Activated naive CD8-positive, alpha-beta T cell treated with anti-CD3 and anti-CD28 coated beads, Interleukin-2, amount 50 U/mL, for 24 hours (primary cell): Measurements from ENCODE around the gene GAP43.

Experiments
- ATAC-seq: fragments of 150-1000 bp; cut with Tn5 transposase; one replicate; pipeline ENCODE4 v1.10.0; 2021
- DNase-seq: peaks from one replicate; pipeline ENCODE4 v3.0.0; 2021
- H3K27ac Mint-ChIP-seq: one replicate; pipeline ENCODE4 v1.8.0; 2021; ENCODE audit warnings: mild to moderate bottlenecking, mixed read lengths
- H3K27me3 Mint-ChIP-seq: one replicate; pipeline ENCODE4 v1.8.0; 2021; ENCODE audit warnings: mixed read lengths
- H3K36me3 Mint-ChIP-seq: one replicate; pipeline ENCODE4 v1.8.0; 2021; ENCODE audit warnings: low read depth, mixed read lengths
- H3K4me1 Mint-ChIP-seq: one replicate; pipeline ENCODE4 v1.8.0; 2021; ENCODE audit warnings: mixed read lengths
- H3K4me3 Mint-ChIP-seq: one replicate; pipeline ENCODE4 v1.8.0; 2021; ENCODE audit warnings: mild to moderate bottlenecking, moderate library complexity, mixed read lengths
- H3K9me3 Mint-ChIP-seq: one replicate; pipeline ENCODE4 v1.8.0; 2021; ENCODE audit warnings: mixed read lengths

The GAP43 gene, protein sequence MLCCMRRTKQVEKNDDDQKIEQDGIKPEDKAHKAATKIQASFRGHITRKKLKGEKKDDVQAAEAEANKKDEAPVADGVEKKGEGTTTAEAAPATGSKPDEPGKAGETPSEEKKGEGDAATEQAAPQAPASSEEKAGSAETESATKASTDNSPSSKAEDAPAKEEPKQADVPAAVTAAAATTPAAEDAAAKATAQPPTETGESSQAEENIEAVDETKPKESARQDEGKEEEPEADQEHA

DNA sequence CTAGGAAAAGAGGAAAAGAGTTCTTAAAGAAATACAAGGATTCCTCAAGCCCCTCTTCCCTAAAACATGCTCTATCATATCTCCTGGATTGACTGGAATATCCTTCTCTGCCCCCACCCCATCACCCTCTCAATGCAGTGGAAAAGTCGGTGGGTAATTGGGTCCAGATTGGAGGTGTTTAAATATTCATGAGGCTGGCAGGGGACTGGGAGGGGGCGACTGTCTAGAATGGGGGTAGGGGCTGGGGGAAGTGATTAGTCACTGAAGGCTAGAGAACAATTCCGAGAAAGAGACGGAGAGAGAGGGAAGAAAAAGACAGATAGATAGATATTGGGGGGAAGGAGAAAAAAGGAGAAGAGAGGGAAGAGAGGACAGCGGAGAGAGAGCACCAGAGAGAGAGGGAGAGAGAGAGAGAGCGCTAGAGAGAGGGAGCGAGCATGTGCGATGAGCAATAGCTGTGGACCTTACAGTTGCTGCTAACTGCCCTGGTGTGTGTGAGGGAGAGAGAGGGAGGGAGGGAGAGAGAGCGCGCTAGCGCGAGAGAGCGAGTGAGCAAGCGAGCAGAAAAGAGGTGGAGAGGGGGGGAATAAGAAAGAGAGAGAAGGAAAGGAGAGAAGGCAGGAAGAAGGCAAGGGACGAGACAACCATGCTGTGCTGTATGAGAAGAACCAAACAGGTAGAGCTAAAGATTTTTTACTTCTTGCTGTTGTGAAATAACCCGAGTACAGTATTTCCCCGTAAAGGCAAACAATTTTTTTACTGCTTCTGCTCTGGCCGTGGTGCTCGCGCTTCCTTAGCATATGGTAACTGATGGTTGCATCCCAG is at the start of gene GAP43:
Gene GAP43 (plus strand): TSS at position 467 of the 825 bp plus-strand sequence. CDS start 180 bp downstream, at position 647.
- DNase-seq: no peak
- H3K4me3 Mint-ChIP-seq: peak within 1 kb of the TSS; percentile 22
- H3K27me3 Mint-ChIP-seq: peaks cover 47% of the 10 kb centered on the region

DNA sequence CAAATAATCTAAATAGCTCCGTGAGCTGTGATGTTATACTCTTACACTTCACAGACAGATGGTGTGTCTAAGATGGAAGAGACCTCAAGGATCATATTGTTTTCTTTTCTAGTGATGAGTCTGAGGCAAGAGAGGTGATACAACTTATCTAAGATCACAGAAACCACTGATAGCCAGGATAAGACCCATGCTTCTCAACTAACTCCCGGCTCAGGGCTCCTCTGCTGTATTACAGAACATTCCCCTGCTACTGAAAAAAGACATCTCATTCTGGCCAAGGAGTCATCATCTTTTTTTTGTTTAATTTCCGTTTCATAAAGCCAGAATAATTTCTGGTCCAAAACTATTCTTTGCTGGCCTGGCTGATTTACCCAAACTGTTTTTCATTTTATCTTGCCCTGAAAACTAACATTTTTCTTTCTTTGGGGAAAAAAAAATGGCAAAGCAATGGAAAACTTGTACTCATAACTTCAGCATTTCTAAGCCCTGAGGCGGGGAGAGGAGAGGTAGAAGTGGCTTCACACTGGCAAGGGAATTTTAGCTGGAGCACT is 46.9 kb upstream of the GAP43 start:
- no peaks in the 10 kb centered on the region for H3K36me3 Mint-ChIP-seq
- ATAC-seq (no peak), DNase-seq (no peak)
- H3K9me3 Mint-ChIP-seq: no peaks in the 10 kb centered on the region
- peaks cover 5% of the 10 kb centered on the region for H3K27me3 Mint-ChIP-seq
- H3K4me1 Mint-ChIP-seq: no peaks in the 10 kb centered on the region
- H3K4me3 Mint-ChIP-seq: no peak overlapping the region
- no peak overlapping the region for H3K27ac Mint-ChIP-seq

More for the DNA sequence above, at the start of gene GAP43:
- ATAC-seq: peak; percentile 63
- Mint-ChIP-seq H3K9me3 (no peaks in the 10 kb centered on the region), H3K27ac (no peak within 1 kb of the TSS), H3K36me3 (no peaks in the 10 kb centered on the region), H3K4me1 (peaks cover 6% of the 10 kb centered on the region)

DNA sequence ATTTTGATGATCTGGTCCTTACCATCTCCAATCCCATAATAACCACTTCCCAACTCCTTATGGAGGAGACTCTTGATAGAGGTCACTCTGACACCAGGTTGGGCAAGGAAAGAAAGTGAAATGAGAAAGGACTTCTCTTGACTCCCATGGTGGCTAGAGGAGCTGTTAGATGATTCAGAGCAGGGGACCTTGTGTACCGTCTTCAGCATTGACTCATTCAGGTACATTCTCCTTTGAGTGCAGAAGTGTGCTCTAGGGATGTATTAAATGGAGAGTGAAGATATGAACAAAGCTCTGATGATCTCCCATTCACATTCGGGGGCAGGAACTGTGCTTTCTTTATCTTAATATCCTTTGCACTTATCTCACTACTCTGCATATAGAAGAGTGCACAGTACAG is 46.3 kb upstream of the GAP43 start:
- no peak overlapping the region for H3K4me3 Mint-ChIP-seq
- no peak for ATAC-seq

DNA sequence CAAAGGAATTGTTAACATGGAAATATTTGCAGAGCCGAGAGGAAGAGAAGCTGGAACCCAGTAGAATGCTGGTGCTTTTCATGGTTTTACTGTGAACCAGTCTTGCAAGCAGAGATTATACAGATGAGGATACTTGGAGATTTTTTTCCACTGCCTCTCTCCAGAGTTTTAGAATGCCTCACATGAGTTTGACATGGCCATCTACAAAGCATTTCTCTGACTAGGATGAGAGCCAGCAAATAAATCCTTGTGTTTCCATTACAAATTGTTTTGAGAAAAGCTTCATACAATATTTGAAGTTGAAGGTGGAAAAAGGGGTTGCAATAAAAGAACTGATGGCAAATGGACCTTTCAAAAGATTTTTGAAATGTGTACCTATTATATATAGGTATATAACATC is 45.0 kb upstream of the GAP43 start:
- Mint-ChIP-seq H3K27me3 (peaks cover 5% of the 10 kb centered on the region), H3K4me1 (no peaks in the 10 kb centered on the region), H3K9me3 (no peaks in the 10 kb centered on the region), H3K27ac (no peak overlapping the region), H3K36me3 (no peaks in the 10 kb centered on the region), H3K4me3 (no peak overlapping the region)
- no peak for DNase-seq
- no peak for ATAC-seq

More for the DNA sequence above, 46.3 kb upstream of the GAP43 start:
- no peaks in the 10 kb centered on the region for H3K36me3 Mint-ChIP-seq
- no peak overlapping the region for H3K27ac Mint-ChIP-seq
- DNase-seq: no peak
- H3K27me3 Mint-ChIP-seq: peaks cover 5% of the 10 kb centered on the region
- H3K4me1 Mint-ChIP-seq: no peaks in the 10 kb centered on the region
- H3K9me3 Mint-ChIP-seq: no peaks in the 10 kb centered on the region

DNA sequence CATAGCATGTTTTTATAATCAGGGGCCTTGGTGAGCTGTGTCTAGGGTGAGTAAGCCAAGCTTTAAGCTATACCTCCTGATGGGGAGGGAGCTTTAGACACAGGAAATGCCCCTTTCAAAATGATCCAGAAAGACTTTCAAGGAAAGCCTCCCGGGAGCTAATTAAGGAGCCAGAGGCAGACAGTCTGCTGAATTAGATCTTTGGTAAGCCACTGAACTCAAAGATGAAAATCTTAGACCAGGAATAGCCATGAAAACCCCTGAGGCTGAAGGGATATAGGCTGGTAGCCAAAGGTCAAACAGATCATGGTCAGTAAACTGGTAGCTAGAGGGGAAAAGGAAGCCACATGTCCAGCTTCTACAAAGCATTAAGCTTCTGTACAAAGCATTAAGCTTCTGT is 42.7 kb upstream of the GAP43 start:
- no peak overlapping the region for H3K4me3 Mint-ChIP-seq
- no peak overlapping the region for H3K27ac Mint-ChIP-seq
- ATAC-seq (no peak), DNase-seq (no peak)
- H3K36me3 Mint-ChIP-seq: no peaks in the 10 kb centered on the region
- H3K9me3 Mint-ChIP-seq: no peaks in the 10 kb centered on the region
- H3K4me1 Mint-ChIP-seq: no peaks in the 10 kb centered on the region
- H3K27me3 Mint-ChIP-seq: peaks cover 6% of the 10 kb centered on the region

DNA sequence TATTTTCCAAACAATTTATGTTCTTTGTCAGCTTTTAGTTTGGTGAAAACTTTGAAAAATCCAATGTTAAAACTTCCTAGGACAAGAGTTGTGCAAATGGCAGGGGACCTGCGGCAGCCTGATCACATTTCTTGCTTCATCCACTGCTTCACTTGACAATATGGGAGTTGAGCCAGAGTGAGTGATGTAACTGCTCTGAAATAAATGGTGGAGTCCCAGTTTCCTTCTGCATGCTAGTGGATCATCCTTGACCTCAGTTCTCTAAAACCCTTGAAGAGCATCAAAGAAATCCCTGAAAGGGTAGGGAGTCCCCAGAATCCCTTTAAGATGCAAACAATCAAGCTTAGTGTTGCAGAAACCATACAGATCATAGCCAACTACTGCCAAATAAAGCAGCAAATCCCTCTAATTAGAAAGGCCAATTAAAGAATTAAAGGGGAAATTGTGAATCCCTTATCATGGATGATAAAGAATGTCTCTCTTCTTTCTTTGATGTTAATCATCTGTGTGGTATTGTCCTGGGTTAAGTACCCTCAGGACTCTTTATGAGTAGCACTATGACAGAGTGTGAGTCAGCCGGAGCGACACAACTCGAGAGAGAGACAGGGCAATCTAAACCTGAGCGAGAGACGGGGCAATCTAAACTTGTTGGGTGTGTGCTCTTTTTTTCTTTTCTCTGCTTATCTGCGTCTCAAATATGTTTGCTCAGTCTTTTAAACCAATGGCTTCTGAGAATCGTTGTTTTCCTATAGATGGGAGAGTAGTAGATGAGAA is 41.8 kb upstream of the GAP43 start:
- DNase-seq (no peak), ATAC-seq (peak; percentile 65)
- H3K27me3 Mint-ChIP-seq: peaks cover 3% of the 10 kb centered on the region
- H3K4me3 Mint-ChIP-seq: no peak overlapping the region
- no peaks in the 10 kb centered on the region for H3K9me3 Mint-ChIP-seq
- no peak overlapping the region for H3K27ac Mint-ChIP-seq
- no peaks in the 10 kb centered on the region for H3K4me1 Mint-ChIP-seq
- H3K36me3 Mint-ChIP-seq: no peaks in the 10 kb centered on the region

DNA sequence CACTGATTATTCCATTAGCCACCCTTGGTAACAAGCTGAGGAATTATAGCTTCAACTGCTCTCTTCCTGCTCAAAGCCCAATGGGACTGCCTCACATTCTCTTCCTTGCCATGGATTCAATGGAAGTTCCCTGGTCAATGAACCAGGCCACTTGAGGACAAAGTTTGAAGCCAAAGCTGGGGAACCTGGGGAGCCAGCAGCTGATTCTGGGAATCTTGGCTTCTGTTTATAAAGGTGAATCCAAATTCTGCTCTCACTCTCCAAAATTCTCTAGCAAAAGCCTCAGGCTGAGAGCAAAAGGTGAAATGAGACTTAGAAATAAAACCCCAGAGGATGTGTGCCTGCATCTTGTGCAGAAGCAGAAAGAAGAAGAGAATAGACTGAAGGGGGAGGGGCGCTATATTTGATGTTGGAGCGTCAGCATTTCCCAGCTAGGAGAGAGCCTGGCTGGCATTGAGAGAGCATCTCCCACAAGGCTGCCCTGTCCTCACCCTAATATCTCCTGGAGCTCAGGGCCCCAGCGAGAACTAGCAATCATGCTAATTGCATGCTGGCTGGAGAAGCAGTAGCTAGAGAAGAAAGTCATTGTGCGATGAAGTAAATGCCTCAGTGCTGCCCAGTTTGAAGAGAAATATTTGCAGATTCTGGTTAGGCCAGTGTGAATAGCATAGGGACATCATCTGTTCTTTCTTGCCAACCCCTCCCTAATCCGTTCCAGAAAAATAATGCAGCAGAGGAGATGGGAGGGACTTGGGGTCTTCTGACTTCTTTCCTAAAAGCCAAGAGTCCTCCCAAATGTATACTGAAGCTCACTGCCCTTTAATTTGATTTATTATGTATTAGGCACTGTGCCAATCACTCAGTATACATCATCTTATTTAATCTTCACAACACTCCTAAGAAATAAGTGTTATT is 34.9 kb upstream of the GAP43 start:
- H3K27ac Mint-ChIP-seq: no peak overlapping the region
- no peaks in the 10 kb centered on the region for H3K4me1 Mint-ChIP-seq
- H3K4me3 Mint-ChIP-seq: no peak overlapping the region
- no peaks in the 10 kb centered on the region for H3K9me3 Mint-ChIP-seq
- peaks cover 1% of the 10 kb centered on the region for H3K27me3 Mint-ChIP-seq
- H3K36me3 Mint-ChIP-seq: no peaks in the 10 kb centered on the region
- DNase-seq (no peak), ATAC-seq (no peak)

DNA sequence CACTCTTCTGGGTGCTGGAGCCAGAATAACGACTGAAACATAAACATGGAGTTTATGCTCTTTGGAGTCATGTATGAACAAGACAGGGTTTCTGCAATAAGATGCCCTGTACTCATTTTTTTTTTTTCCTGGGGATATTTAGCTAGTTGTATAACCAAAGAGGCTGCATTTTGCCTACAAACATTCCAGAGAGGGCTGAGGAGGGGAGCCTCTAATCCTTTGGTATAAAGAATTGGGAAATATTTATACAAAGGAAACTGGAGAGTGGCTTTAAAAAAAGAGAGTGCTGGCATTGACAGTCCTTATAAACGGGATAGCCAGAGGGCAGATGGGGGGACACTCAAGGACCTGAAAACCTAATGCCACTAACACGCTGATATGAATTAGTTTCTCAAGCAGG is 32.4 kb upstream of the GAP43 start:
- H3K27ac Mint-ChIP-seq: no peak overlapping the region
- DNase-seq (no peak), ATAC-seq (no peak)
- H3K9me3 Mint-ChIP-seq: peaks cover 13% of the 10 kb centered on the region
- no peaks in the 10 kb centered on the region for H3K27me3 Mint-ChIP-seq
- H3K4me3 Mint-ChIP-seq: no peak overlapping the region
- H3K36me3 Mint-ChIP-seq: no peaks in the 10 kb centered on the region
- no peaks in the 10 kb centered on the region for H3K4me1 Mint-ChIP-seq

DNA sequence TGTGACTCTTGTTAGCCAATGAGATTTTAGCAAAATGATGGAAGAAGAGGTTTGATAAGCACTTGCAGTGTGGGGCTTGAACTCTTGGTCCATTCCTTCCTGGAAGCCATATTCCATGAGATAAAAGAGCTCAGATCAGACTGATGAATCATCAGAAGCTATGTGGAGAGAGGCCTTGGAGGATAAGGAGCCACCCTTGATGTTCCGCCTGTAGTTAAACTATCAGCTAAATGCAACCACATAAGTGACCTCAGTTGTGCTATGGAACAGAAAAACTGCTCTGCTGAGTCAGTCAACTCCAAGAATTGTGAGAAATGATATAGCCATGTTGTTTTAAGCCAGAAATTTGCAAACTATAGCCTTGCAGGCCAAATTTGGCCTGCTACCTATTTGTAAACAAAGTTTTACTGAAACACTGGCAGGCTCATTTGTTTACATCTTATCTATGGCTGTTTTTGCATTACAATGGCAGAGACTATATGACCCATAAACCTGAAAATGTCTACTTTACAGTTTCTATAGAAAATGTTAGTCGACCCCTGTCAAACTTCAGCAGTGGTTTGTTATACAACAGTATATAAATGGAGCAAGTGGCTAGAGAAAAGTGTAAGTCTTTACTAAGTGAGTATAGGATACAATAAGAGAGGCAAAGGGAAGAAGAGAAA is 27.6 kb upstream of the GAP43 start:
- Mint-ChIP-seq H3K4me3 (no peak overlapping the region), H3K9me3 (peaks cover 13% of the 10 kb centered on the region), H3K36me3 (no peaks in the 10 kb centered on the region), H3K4me1 (no peaks in the 10 kb centered on the region), H3K27me3 (peaks cover 3% of the 10 kb centered on the region), H3K27ac (no peak overlapping the region)
- ATAC-seq (no peak), DNase-seq (no peak)

DNA sequence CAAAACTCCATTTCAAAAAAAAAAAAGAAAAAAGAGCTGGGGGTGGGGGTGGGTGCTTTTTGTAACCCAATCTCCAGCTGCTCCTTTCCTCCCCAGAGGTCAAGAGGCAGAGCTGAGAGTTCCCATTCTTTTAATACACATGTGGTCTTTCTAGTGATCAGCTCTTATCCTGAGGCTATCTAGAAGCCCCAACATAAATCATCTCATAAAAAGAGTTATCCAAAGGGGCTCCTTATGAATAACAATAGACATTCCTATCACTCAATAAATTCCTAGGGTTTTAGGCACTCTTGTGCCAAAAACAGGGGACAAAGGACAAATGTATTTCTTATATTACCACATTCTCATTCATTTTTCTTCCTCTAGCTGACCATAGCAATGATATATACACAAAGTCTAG is 25.1 kb upstream of the GAP43 start:
- H3K36me3 Mint-ChIP-seq: no peaks in the 10 kb centered on the region
- H3K27ac Mint-ChIP-seq: no peak overlapping the region
- H3K4me3 Mint-ChIP-seq: no peak overlapping the region
- ATAC-seq: no peak
- no peak for DNase-seq
- H3K27me3 Mint-ChIP-seq: peaks cover 4% of the 10 kb centered on the region
- H3K9me3 Mint-ChIP-seq: peaks cover 13% of the 10 kb centered on the region
- H3K4me1 Mint-ChIP-seq: no peaks in the 10 kb centered on the region

DNA sequence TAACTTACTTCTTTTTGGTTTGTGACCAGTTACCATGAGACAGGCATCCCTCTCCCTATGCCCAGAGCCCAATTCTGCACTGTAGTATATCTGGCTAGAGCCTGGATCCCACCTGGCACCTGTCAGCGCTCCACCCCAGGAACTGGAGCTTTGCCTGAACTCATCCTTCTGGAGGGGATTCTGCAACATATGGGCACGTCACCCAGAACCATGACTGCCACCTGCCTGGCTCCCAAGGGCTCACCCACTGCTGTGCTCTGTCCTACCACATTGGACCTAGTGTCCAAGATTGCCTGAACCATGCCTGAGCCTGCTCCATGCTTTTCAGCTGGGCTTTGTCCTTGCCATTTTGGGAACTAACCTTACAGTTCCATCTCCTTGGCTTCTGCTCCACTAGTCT is 21.1 kb upstream of the GAP43 start:
- DNase-seq (no peak), ATAC-seq (no peak)
- H3K4me3 Mint-ChIP-seq: no peak overlapping the region
- H3K27ac Mint-ChIP-seq: no peak overlapping the region
- H3K27me3 Mint-ChIP-seq: peaks cover 1% of the 10 kb centered on the region
- H3K9me3 Mint-ChIP-seq: no peaks in the 10 kb centered on the region
- H3K36me3 Mint-ChIP-seq: no peaks in the 10 kb centered on the region
- no peaks in the 10 kb centered on the region for H3K4me1 Mint-ChIP-seq

DNA sequence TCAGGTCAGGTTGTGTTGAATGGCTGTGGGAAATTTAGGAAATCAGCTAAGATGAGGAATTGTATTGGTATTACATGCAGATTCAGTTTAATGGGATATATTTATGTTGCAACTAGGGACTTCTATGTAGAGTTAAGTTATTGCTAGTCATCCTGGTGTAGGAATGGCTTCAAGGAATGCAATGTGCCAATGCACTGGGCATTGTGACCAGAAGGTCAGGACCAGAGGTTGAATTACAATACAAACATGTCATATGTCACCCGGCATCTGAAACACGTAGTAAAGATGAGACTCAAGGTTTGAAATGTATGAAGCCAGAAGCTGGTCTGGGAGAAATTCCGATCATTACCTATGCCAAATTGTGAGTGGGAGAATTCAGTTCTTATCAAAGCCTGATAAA is 11.7 kb upstream of the GAP43 start:
- peaks cover 22% of the 10 kb centered on the region for H3K27me3 Mint-ChIP-seq
- H3K9me3 Mint-ChIP-seq: no peaks in the 10 kb centered on the region
- no peak overlapping the region for H3K4me3 Mint-ChIP-seq
- no peaks in the 10 kb centered on the region for H3K36me3 Mint-ChIP-seq
- peaks cover 8% of the 10 kb centered on the region for H3K4me1 Mint-ChIP-seq
- ATAC-seq (no peak), DNase-seq (no peak)
- H3K27ac Mint-ChIP-seq: no peak overlapping the region

DNA sequence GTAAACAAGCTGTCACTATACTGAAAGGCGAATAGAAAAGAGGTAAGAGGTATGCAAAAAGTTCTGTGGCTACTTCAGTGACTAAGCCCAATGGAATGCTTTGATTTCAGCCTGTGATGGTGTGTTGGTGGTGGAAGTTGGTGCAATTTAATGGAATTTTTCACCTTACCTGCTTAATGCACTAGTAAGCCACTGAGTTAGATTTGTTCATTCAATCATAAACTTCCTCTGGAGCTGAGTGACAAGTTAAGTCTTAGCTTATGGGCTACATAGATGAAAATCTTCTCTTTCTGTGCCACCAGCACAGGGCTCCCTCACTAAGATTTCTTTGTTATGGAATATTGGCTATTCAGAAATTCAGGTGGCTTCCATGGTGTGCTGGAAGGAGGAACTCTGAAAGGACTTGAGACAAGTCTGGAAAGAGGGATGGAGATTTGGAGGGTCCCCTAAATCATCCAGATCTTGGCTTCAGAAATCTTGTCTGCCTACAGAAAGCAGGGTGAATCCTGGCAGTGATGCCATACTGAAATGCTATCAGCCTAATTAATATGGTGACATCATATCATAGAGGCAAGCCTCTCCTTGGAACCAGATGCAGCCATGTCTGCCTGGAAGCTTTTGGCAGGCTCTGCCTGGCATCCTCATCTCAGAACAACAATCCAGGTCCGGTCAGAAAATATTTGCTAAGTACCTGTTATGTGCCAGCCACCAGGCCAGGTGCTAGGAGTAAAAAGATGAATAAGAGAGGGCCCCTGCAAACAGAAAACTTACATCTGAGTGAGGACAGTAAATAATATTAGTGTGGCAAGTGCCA is 8.1 kb upstream of the GAP43 start:
- DNase-seq (no peak), ATAC-seq (no peak)
- Mint-ChIP-seq H3K27me3 (peaks cover 18% of the 10 kb centered on the region), H3K4me1 (peaks cover 12% of the 10 kb centered on the region), H3K27ac (no peak overlapping the region), H3K9me3 (no peaks in the 10 kb centered on the region), H3K4me3 (no peak overlapping the region), H3K36me3 (no peaks in the 10 kb centered on the region)
